HG02943 (cell line): ENCODE data around the gene FES.
A peak's percentile ranks its signal among the peaks of the same experiment; 100 is the strongest.
"Not testable (repeated sequence)": the region's sequence is repeated elsewhere in the genome, so short reads cannot be mapped to it uniquely, and the experiment has no call there.

Experiments used
- ATAC-seq: cut with Tn5 transposase; IDR thresholded peaks from one replicate; pipeline ENCODE4 v1.9.1; 2021; ENCODE audit warnings: mild to moderate bottlenecking, low read depth, moderate library complexity; ENCODE audit not compliant: unreplicated experiment

Gene FES

DNA sequence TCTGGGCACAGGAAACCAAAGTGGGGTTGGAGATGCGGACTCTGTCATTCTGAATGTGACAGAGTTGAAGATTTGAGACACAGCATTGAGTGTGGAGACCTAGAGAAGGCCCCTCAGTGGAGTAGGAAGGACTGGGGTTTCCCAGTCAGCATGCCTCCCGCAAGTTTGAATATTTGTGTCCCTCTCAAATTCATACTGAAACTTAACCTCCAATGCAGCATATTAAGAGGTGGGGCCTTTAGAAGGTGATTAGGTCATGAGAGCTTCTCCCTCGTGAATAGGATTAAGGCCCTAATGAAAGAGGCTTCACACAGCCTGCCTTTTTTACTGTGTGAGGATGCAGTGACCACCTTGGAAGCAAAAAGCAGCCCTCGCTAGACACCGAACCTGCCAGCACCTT is 40.1 kb downstream of the FES start:
- no peak for ATAC-seq

DNA sequence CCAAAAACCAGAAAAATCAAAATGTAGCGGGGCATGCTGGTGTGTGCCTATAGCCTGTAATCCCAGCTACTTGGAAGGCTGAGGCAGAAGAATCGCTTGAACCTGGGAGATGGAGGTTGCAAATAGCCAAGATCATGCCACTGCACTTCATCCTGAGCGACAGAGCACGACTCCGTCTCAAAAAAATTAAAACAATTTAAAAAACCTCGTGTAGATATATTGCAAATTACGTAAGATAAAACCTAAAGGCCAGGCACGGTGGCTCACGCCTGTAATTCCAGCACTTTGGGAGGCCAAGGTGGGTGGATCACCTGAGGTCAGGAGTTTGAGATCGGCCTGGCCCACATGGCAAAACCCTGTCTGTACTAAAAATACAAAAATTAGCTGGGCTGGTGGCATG is 42.5 kb downstream of the FES start:
- ATAC-seq, result not testable (repeated sequence)

- not testable (repeated sequence) for ATAC-seq
Measured at GRCh38 chr15:90928106-90928505, 43.8 kb downstream of the FES start.

DNA sequence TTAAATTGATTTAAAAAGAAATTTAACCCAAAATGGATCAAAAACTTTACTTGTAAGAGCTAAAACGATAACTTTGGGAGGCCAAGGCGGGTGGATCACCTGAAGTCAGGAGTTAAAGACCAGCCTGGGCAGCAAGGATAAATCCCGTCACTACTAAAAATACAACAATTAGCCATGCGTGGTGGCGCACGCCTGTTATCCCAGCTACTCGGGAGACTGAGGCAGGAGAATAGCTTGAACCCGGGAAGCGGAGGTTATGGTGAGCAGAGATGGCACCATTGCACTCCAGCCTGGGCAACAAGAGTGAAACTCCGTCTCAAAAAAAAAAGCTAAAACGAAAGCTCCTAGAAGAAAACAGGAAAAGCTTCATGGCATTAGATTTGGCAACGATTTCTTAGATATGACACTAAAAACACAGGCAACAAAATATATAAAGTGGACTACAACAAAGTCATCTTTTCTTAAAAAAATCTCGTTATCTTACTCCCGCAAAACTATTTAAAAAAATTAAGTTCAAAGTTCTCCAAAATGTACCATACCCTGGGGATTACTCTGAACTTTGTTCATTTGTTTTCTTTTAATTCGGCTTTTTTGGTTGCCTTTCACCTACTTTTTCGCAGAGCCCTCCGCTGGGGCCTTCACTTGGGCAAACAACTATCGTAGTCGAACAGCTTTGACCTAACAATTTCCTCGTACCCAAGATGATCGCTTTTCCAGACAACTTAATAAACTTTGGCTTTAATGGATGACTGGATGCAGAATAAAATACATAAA is 45.1 kb downstream of the FES start:
- no peak for ATAC-seq

DNA sequence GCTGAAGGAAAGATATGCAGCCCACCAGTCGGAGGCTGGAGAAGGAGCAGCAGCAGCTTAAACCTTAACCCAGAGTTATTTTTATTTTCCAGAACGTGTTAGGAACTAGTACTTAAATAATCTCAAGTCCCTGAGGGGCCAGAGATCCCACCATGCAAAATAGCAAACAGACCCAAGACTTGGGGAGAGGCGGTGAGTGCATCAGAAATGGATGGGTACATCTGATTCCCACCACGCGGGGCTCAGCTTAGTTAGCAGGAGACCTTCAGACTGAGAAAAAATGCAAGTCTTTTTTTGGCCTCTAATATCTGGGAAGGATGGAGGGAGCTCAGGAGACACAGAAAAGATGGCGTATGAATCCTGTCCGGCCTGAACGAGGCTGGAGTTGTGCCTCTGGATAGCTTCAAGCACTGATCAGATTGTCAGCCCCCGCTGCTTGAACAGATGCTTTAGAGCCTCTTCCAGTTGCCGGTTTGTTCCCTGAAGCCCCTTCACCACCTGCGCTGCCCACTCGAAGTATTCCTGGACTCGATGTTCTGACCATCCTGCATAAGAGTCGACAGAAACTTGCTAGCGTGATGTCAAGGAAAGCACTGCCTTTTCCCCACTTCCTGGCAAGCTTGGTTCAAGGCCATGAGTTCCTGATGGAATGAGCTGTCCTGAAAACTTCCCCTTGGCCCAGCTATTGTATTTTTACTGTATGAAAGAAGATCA is 46.7 kb downstream of the FES start:
- ATAC-seq, result no peak

GRCh38 chr15:90931575-90931827 is 47.2 kb downstream of the FES start:
- no peak for ATAC-seq

- peak; percentile 45 for ATAC-seq
Measured at GRCh38 chr15:90931828-90932659, 47.7 kb downstream of the FES start, which contains the start of gene HDDC3. HDDC3 (minus strand) TSS chr15:90932549; CDS start chr15:90932540, 9 bp downstream.

DNA sequence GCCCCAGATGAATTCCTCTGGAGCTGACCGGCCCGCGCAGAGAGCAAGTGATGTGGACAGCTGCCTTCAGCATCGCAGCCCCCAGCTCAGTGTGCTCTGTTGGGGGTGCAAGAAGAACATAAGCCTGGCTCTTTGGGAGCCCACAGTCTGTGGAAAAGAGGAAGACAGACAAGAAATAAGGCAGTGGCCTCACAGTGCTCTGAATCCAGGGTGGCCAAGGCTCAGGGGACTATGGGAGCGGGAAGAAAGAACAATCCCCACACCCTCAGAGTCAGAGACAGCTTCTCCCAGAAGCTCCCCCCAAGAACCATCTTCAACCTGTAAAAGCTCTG is 48.3 kb downstream of the FES start:
- no peak for ATAC-seq

- ATAC-seq, result no peak
Measured at GRCh38 chr15:90933301-90933700, 49.0 kb downstream of the FES start.

GRCh38 chr15:90934256-90934948 is 50.1 kb downstream of the FES start:
- ATAC-seq, result peak; percentile 24

GRCh38 chr15:90934949-90935751 is 50.8 kb downstream of the FES start, which contains the start of gene UNC45A:
UNC45A (plus strand) TSS chr15:90935285; CDS start chr15:90935325, 40 bp downstream.
- ATAC-seq, result peak; percentile 62

DNA sequence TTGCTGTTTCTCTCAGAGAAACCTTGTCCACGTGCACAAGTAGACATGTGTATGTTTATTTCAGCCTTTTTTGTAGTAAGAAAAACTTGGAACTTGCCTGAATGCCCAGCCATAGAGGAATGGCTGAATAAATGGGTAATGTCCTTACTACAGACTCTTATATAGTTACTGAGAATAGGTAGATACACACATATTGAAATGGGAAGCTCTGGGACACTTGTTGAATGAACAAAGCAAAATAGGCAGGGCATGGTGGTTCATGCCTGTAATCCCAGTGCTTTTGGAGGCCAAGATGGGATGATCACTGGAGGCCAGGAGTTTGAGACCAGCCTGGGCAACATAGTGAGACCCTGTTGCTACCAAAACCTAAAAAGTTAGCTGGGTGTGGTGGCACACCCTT is 52.5 kb downstream of the FES start:
- ATAC-seq, result no peak

DNA sequence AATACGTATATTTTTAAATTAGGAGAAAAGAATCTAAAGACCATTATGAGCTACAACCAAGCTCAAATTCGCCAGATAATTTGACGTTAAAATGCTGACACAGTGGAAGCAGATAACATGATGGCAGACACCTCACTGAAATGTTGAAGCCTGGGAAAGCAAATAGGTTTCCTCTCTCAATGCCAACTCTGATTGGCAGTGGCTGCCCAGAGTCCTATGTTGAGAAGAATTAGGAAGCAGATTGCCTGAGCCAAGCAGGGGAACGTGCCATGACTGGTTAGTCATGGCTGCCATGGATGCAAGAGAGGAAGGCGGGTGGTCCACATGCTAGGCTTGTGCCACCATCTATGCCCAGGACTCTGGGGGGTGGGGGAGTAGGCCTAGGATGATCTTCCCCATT is 54.0 kb downstream of the FES start:
- ATAC-seq, result no peak

DNA sequence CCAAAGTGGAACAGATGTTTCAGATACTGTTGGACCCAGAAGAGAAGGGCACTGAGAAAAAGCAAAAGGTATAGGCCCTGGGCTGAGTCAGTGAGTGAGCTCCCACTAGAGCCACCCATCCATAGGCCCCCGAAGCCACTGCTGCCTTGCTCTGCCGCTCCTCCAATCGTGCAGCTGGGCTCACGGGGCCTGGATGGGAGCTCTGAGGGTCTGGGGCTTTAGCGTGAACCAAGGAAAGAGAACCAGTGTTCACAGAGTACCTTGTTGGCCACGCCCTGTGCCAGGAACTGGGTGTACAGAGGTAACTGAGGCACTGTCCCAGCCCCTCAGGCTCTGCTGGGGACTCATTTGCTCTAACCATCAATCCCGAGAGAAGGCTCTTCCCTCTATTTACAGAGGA is 55.5 kb downstream of the FES start:
- no peak for ATAC-seq

DNA sequence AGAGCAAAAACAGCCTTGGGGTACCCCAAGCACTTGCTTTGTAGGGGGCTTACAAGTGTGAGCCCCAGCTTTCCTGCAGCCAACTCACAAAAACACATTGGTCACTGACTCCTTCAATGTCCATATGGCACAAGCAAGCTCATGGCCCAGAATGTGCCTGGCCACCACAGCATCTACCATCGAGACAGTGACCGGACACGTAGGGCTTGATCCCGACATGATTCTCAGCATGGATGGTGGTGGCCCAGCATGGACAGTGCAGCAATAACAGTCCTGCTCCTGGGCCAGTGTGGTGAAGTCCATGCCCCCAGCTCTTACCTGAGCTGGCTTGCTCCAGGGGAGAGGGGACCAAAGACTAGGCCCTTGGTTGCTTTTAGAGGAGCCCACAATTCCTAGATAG is 56.7 kb downstream of the FES start:
- ATAC-seq, result no peak

GRCh38 chr15:90942354-90943120 is 58.2 kb downstream of the FES start:
- ATAC-seq, result no peak

- no peak for ATAC-seq
Measured at GRCh38 chr15:90945091-90945490, 60.8 kb downstream of the FES start.
